DMS53 (cell line): ENCODE measurements around the gene HRK.
"Not testable (repeated sequence)": the region's sequence is repeated elsewhere in the genome, so short reads cannot be mapped to it uniquely, and the experiment has no call there.

Experiments used
- DNase-seq: peaks from one replicate; lab custom pipeline; 2025; lab: John Stamatoyannopoulos, UW

Gene HRK

GRCh38 chr12:116818948-116819832, 62.1 kb downstream of the HRK start:
- DNase-seq, result peak; percentile 99

DNA sequence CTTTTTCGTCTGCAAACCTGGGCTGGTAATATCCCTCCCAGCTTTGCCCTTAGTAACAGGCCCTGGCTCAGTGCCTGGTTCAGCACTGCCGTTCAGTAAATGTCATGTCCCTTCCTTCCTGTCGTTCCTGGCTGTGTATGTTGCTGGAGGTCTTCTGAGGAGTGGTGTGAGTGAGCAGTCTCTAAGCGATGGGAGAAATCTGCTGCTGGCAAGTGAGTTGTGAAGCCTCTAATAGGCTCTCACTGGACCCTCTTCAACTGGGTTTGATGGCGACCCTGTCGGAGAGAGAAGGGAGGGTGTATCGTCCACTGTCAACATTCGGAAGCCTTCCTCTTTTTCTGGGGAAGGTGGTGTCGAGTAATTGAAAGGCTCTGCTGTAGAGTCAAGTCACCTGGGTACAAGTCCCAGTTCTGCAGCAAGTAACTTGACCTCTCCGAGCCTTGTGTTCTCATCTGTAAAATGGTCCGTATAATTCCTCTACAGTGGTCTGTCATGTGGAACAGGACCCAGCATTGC, 62.8 kb downstream of the HRK start:
- peak; percentile 71 for DNase-seq

GRCh38 chr12:116814766-116815165, 66.5 kb downstream of the HRK start:
- DNase-seq, result not testable (repeated sequence)

DNA sequence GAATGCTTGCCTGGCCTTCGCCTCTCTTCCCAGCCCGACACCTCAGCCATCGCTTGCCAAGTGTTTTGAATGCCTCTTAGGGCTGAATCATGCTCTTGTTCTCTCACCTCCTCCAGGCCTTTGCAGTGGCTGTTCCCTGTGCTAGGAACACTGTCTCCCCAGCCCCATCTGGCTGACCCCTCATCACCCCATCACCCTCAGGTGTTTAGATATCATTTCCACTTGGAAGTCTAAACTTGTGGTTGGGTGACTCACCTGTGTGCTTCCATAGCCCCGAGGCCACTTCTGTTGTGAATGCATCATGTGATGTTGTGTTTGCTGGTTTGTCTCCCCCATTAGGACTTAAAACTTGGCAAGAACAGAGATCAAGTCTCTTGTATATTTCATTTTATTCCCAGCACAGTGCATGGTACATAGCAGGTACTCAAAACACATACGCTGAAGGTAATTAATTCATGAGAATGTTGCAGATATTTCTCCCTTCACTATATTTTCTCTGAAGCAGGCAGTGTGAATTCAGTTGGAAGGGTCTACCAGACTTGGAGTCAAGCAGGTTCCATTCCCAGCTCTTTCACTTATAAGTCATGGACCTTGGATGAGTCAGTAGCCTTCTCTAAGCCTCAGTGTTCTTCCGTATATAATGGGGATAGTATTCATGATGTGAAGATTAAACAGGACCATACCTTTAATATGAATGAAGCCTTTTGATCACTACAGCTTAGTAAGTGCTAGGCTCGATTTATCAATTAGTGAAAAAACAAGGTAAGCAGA, 67.8 kb downstream of the HRK start:
- no peak for DNase-seq

GRCh38 chr12:116812238-116812637, 69.0 kb downstream of the HRK start:
- DNase-seq, result no peak

DNA sequence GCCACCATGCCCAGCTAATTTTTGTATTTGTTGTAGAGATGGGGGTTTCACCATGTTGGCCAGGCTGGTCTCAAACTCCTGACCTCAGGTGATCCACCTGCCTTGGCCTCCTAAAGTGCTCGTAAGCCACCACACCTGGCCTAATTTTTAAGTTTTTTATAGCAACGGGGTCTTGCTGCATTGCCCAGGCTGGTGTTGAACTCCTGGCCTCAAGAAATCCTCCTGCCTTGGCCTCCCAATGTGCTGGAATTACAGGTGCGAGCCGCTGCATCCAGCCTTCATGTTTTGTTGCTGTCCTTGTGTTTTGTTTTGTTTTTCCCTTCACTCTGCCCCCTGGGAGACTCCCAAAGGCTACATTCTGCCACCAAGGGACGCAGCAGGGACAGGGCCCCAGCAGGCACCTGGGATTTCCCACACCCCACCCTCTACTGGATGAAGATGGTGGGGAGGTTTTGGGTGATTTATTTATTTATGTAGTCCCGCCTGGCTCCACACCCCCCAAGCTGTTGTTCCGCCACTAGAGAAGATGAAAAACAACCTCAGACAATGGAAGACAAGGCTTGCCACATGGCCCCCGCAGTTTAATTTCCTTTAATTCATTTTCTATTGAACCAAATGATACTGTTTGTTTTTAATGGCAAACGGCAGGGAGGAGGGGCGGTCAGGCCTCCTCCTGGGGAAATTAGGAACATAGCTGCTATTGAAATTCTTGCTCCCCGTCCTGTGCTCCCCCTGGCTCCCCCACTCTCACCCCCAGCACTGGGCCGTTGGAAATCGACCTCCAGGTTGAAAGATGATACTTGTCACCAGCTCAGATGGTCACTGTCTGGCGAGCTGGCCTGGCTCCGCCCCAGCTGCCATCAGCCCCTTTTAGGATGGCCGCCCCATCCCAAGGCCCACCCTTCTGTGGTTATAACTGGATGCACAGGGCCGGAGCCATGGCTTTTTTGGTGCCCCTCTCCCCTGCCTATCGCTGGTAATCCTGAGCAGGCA, 72.8 kb downstream of the HRK start:
- DNase-seq, result no peak

- no peak for DNase-seq
Measured at GRCh38 chr12:116807546-116807945, 73.7 kb downstream of the HRK start.

DNA sequence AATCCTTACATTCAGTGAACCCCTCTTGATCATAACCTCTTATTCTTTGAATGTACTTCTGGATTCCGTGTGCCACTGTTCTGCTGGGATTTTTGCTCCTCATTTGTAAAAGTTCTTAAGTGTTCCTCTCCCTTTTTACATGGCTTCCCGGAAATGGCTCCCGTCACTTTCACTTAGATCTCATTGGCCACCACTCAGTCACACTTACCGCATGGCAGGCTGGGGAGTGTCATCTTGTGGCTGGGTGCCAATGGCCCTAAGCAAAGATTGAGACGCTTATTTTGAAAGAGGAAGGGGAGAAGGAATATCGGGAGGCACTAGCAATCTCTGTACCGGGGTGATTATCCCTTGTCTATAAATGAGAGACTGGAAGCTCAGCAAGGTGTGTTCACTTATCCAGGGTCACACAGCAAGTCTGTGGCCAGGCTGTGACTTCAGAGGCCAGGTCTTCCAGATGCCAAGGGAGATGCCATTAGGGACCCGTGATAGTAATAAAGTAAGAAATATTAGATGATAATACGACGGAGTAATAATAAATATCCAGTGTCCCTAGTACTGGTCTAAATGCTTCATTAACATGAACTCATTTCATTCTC, 74.3 kb downstream of the HRK start:
- DNase-seq, result no peak
